Measurements from ENCODE around the gene TBL1XR1.
"Not testable (repeated sequence)": the region's sequence is repeated elsewhere in the genome, so short reads cannot be mapped to it uniquely, and the experiment has no call there.

The TBL1XR1 gene

DNA sequence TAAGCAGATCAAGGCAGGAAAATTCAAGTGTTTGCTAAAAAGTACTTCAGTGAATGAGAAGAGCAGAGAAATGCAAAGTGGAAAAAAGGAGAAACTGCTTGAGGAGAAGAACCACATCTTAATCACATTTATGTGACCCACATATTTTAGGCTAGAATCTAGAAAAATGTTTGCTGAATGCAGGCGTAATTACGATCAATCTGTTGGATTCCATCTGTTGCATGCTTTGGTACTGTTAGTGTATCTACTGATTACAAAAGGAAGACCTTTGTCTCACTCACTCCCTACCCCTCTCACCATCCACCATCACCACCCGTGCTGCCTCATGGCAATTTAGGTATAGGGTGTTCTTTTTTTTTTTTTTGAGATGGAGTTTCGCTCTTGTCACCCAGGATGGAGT lies 9.7 kb upstream of the TBL1XR1 start:
- no peak for DNase-seq

DNA sequence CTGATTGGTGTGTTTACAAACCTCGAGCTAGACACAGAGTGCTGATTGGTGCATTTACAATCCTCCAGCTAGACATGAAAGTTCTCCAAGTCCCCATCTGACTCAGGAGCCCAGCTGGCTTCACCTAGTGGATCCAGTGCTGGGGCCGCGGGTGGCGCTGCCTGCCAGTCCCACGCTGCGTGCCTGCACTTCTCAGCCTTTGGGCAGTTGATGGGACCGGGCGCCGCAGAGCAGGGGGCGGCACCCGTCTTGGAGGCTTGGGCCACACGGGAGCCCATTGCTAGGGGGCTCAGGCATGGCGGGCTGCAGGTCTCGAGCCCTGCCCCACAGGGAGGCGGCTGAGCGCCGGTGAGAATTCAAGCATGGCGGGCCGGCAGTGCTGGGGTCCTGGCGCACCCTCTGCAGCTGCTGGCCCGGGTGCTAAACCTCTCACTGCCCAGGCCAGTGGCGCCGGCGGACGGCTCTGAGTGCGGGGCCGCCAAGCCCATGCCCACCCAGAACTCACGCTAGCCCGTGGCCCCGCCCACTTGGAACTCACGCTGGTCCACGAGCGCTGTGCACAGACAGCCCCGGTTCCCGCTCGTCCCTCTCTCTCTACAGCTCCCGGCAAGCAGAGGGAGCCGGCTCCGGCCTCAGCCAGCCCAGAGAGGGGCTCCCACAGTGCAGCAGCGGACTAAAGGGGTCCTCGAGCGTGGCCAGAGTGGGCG lies 6.6 kb upstream of the TBL1XR1 start:
- DNase-seq: no peak

DNA sequence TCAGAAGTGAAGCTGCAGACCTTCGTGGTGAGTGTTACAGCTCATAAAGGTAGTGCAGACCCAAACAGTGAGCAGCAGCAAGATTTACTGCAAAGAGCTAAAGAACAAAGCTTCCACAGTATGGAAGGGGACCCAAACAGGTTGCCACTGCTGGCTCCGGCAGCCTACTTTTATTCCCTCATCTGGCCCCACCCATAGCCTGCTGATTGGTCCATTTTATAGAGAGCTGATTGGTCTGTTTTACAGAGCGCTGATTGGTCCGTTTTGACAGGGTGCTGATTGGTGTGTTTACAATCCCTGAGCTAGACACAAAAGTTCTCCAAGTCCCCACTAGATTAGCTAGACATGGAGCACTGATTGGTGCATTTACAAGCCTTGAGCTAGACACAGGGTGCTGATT lies 5.7 kb upstream of the TBL1XR1 start:
- not testable (repeated sequence) for DNase-seq

DNA sequence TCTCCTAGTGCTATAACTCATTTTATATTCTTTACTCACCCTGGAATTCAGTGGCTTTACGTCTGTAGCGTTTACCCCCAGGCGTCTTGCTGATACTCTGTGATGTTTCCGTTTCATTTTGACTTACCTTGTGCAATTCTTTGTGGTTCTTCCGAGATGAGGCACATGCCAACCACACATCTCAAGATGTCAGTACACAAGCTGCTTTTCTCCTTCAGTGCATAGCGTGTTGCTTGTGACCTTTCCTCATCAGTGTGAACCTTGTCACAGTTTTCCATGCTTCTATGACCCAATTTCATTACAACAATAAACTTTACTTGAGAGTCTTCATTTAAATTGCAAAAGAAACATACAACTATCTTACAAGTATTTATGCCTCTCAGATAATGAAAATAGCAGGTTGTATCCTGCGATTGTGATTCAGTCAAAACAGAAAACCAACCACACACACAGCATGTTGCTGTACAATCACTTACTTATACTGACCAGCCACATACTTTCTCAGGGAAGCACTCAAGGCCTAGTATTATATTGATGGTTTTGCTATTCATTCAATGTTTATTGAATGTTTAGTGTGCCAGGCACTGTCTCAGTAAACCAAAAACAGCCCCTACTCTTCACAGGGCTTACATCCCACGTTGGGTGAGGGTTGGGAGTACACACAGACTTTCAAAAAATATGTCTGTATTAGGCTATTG lies 4.6 kb upstream of the TBL1XR1 start:
- peak; percentile 34 for DNase-seq

DNA sequence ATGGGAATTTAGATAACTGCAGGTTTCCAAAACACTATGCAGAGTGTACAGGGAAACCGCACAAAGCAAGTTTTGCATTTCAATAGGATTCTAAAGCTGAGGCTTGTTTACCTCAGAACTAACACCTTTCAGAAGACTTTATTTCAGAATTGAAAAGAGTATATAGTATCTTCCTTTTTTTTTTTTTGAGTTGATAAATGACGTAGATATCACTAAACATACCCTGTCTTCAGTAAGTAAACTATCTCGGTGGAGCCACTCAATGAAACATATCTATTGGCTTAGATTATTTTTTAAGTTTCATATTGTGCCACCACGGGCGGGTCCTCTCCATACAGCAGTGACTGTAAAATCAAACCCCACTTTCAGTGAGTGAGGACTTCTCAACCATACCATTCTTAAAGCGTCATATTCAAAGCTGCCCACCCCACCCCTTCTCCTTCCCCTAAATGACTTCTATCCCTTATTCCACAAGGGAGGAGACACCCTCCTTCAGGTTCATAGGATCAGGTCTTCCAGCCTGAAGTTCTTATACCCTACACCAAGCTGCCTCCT lies 2.0 kb upstream of the TBL1XR1 start:
- no peak for DNase-seq

DNA sequence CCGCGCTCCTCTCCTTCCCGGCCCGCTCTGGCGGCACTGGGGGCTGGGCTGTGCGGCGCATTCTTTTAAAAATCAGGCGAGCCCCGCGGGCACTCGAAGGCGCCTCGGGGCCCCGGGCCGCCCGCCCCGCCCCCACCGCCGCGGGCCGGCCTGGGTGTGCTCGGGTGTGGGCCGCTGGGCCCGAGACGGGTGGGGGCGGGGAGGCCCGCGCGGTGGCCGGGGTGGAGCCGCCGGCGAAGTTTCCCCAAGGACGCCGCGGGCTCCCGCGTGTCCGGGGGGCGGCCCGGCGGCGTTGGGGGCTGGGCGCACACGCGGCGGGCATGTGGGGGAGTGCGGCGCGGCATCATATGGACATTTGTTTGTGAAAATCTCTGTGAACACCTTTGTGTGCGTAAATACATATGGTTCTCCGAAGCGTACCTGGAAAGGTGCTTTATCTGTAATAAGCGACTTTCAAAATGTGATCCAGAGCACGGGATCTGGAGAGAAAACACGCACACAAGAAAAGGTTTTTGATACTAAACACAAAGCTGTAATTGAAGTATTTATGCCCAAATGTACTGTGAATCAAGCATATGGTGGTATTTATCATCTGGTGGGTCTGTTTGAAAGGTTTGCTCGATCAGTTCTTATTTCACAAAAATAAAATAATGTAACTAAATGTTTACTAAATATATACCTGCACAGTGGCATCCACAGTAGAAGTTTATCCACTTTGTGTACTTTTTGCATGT lies 612 bp upstream of the TBL1XR1 start:
- DNase-seq: peak; percentile 17

DNA sequence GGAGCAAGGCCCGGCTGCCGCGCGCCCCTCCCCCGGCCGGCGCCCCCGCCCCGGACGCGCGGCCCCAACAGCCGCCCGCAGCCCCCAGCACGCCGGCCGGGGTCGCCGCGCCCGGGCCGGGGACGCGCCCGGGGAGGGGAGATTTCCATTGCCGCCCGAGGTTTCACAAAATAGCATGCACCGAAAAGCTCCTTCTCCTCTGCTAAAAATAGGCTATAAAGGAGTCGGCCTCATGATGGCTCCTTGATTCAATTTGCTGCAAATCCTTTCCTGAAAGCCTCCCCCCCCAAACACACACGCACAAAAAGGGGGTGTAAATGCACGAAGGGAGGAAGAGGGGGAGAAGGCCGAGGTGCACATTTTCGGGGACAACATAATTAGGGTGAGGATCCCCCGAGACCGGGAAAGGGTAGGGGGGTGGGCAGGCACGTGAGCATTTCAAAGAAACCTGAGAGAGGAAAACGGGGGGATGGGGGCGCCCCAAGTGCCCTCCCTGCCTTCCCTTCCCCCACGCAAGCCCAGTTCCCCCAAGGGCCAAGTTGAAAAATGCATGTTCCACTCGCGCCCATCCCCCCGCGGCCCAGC lies 734 bp downstream of the TBL1XR1 start:
- peak; percentile 52 for DNase-seq

DNA sequence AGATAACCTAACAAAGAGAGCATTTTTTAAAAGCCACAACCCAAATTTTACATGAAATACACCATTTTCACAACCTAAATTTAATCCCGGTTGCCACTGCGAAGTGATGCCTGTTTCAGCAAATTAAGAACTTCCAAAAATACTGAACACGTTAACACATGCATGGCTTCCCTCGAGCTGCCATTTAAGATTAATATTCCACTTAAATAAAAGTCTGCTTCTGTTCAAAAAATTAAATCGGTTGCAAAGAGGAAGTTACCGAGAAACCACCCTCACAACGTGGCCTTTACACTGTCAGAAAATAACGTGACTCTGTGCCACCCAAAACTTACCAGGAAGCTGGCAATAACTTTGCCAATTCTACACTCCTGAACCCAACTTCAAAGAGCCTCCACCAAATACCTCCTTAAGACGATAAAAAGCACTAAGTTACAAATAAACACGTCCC lies 1.2 kb downstream of the TBL1XR1 start:
- DNase-seq: no peak

DNA sequence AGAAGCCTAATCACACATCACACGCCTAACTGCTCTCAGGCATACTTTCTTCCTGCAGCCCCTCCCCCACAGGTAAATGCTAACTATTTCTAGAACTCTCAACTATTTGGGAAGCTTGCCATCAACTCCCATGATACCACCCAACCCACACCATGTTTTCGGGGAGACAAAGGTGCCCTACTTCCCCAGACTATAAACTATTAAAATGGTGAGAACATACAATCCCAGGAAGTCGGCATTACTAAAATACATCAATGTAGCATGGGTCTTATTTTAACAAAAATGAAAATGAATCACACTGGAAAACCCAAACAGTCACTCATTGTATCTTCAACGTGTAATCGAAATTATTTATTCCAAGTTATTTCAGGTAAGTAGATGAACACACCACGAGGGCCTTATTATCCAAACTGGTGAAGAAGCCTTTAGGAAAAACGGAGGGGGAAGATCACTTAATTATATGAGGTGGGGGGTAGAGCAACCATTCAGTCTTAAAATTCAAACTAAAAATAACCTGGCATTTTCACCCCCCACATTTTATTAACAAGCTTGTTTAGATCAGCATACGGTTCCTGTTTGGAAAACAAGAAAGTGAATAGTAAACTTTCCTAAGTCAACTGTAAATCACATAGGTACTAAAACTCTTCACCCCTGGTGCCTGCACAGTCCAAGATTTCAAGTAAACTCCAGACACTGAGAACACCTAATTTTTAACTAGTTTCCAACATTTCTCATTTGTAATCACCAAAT lies 1.9 kb downstream of the TBL1XR1 start:
- DNase-seq: no peak

DNA sequence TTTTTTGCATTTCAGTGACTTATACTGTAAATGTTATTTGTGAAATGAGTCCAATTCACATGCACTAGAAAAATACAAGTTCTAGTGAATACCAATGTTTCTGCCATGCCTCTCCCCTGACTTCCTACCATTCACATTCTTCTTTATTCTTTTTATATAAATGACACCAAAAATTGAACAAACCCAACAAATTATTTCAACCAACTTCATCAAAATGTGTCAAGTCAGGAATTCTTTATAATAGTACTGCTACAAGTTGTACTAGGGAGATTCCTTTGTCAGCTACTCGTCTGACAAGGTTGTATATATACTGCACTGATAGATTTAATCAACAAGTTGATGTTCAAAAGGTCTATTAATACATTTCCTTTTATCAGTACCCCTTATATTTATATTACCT lies 3.0 kb downstream of the TBL1XR1 start:
- DNase-seq: no peak

DNA sequence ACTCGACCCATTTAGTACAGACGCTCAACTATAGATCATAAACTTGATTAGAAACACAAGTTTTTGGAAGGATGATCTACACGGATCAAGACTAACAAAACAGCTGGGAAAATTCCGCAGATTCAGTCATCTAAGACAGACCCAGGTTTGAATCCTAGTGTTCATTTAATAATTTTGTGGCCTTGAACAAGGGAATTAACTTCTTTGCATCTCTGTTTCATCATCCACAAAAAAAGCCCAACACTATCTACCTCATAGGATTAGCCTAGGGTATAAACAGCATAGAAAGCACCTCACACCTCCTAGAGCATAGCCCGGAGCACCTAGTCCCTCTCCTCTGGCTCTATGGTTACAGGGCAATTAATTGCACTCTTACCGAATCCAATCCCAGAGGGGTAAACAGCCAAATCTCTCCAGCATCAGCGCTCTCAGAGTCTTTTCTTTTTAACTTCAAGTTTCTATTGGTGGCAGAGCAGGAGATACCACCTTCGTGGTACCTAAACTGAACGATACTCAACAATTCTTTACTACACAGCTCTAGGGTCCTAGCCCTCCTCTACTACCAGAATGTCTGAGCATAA lies 3.5 kb downstream of the TBL1XR1 start:
- DNase-seq: no peak

DNA sequence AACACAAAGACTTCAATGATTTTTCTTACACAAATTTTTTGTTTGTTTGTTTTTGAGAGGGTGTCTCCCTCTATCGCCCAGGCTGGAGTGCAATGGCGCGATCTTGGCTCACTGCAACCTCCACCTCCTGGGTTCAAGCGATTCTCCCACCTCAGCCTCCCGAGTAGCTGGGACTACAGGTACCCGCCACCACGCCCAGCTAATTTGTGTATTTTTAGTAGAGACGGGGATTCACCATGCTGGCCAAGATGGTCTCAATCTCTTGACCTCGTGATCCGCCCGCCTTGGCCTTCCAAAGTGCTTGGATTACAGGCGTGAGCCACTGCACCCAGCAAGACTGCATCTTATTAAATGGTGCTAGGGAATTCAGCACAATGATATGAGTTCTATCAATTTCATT lies 4.0 kb downstream of the TBL1XR1 start:
- not testable (repeated sequence) for DNase-seq

DNA sequence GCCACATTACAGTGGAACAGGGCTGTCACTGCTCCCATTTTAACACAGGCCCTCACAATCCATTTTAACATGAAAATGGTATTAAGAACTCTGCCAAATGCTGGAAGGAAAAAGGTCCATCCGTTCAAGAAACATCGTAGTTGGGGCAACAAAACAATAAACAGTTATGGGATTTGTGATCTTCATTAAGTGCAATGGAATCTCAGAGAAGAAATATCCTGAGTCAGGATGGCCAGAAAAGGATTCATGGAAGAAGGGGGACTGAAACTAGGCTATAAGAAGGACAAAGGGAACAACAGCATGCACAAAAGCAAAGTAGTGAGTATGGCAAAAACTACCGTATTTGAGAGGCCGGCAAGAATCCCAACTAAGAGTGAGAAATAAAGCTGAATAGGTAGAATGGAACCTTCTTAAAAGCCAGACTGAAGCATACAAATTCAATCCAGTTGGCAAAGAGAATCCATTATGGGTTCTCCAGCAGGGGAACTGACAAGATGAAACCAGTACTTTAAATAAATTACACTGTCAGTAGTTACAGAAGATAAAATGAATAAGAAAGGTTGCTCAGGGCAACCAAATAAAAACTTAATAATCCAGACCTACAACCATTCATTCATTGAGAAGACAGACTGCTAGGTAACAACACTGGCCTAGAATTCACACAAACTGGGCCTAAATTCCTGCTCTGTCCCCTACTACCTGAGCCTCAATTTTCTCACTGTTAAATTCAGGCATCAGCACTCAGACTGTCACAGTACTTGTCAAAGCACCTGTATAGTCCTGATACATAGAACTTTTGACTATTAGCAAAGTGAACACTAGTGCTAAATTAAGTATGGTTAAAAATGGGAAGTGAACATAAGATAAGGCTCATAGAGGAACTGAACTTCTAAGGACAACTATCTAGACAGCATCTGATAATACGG lies 6.3 kb downstream of the TBL1XR1 start:
- DNase-seq: no peak

DNA sequence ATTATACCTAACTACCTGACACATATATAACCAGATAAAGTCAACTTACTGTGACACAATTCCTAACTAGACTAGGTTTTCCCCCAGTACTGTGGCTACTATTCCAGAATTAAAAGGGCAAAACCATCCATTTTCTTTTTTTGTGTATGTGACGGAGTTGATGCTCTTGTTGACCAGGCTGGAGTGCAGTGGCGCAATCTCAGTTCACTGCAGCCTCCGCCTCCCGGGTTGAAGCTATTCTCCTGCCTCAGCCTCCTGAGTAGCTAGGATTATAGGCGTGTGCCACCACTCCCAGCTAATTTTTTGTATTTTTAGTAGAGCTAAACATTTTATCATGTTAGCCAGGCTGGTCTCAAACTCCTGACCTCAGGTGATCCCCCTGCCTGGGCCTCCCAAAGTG lies 7.1 kb downstream of the TBL1XR1 start:
- not testable (repeated sequence) for DNase-seq

DNA sequence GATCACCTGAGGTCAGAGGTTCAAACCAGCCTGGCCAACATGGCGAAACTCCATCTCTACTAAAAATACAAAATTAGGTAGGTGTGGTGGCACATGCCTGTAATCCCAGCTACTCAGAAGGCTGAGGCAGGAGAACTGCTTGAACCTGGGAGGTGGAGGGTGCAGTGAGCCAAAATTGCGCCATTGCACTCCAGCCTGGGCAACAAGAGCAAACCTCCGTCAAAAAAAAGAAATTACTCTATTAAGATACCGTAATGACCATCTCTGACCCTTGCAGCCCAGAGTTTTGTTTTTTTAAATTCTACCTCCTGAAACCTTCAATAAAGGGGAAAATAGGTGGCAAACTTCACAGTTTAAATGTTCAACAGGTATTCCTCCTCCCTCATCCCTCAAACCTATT lies 9.0 kb downstream of the TBL1XR1 start:
- not testable (repeated sequence) for DNase-seq

DNA sequence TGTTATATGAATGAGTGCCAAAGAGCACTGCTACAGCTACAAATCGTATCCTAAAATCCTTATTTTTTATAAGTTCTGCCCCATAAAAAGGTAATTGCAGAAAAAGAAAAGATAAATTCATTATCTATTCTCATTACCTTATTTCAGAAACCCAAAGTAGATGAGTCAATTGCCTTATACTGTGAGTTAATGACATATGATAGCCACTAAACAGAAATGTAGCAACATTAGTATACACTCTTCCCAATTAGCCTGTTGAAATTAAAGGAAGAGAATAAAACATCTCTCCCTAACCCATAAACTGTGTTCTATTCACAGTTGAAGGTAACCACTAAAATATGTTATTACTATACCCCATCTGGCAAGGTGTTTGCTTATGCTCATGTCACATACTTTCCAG lies 11.0 kb downstream of the TBL1XR1 start:
- DNase-seq: no peak

DNA sequence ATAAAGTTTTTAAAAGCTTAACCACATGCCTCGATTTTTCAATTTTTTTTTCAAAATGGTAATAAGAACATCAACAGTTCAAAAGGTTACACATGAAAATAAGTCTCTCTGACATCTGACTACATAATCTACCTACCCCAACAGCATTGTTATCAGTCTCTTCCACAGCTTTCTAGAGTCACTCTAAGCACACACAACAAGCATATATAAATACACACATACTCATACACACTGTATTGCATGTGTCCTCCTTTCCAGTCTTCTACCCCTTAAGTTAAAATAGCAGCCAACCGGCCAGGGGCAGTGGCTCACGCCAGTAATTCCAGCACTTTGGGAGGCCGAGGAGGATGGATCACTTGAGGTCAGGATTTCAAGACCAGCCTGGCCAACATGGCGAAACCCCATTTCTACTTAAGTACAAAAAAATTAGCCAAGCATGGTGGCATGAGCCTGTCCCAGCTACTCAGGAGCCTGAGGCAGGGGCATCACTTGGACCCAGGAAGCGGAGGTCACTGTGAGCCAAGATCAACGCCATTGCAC lies 12.2 kb downstream of the TBL1XR1 start:
- no peak for DNase-seq

DNA sequence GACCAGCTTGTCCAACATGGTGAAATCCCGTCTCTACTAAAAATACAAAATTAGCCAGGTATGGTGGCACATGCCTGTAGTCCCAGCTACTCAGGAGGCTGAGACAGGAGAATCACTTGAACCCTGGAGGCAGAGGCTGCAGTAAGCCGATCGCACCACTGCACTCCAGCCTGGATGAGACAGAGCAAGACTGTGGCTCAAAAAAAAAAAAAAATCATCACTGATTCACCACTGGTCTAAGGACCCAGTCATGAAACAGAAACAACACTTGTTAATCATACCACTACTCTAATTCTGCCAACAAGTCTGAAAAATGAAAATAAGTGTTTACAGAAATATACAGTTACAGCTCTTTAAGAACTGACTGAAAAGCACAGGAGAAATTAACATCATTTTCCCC lies 12.7 kb downstream of the TBL1XR1 start:
- DNase-seq: not testable (repeated sequence)

DNA sequence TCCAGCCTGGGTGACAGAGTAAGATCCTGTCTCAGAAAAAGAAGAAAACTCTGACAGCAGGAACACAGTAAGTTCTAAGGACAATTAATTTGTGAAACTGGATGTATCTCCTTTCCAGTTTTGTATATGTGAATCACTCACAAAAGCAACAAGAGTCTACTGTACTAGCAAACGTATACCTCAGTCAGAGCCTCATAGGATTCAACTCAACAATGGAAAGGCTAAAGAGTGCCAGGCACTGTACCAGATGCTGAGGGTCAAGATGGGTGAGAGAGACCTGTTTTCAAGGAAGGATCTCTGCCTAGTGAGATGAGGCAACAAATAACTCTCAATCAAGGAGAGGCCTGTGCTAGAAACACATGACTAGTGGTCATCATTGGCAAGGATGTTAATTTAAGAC lies 14.9 kb downstream of the TBL1XR1 start:
- DNase-seq: no peak

DNA sequence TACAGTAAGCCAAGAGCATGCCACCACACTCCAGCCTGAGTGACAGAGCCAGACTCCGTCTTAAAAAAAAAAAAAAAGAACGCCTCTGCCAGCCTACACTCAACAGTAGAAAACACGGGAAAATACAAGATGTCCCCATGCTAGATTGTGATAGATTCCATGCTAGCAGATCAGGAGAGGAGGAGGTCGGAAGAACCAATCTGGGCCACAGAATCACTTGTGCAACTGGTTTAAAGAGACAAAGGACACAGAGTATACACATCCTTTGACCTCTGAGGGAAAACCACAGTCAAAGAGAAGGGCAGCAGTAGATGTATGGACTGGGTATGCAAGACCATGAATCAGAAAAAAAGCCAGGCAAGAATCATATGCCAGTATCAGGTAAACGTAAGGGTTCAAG lies 15.9 kb downstream of the TBL1XR1 start:
- no peak for DNase-seq

DNA sequence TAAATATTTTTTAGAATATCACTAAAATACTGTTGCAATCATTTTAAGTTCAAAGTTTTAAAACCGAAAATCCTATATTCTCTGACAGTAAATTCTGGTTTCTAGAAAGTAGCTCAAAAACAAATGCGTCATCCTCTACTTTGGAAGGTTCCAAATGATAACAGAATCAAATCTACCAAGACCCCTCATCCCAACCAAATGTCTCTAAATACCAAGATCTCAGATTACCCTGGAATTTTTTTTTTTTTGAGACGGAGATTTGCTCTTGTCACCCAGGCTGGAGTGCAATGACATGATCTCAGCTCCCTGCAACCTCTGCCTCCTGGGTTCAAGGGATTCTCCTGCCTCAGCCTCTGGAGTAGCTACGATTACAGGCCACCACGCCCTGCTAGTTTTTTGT lies 16.8 kb downstream of the TBL1XR1 start:
- no peak for DNase-seq
